Endothelial cell of umbilical vein (primary cell): ENCODE measurements around the gene IL36G. TPM values are rescaled to one million over a fixed set of nuclear protein-coding genes. Genes with fewer than 3 reads are reported as not detected.

Source experiments
- BruUV-seq: library from RNA; stranded (reverse); fragments of 400-500 nt; replicated peaks from 2 replicates; lab custom pipeline; 2021; lab: Mats Ljungman, UMichigan
- CTCF ChIA-PET: fragments of 300-600, 350-600 bp; sonication (Branson Sonifier 250); formaldehyde crosslinking; loops from one replicate; lab custom pipeline; 2021; ENCODE audit warnings: antibody characterized with exemption, inconsistent platforms; lab: Charles Lee
- POLR2A ChIA-PET: fragments of 300-600, 350-600 bp; sonication (Branson Sonifier 250); formaldehyde crosslinking; loops from one replicate; lab custom pipeline; 2021; ENCODE audit warnings: antibody characterized with exemption, inconsistent platforms; lab: Charles Lee
- DNase-seq: peaks from one replicate; pipeline ENCODE4 v3.0.0-alpha.2; 2011; ENCODE audit warnings: low read depth, low spot score
- FAIRE-seq: peaks from 2 replicates; lab custom pipeline; 2011; peaks lifted over from hg19 to GRCh38; lab: Jason Lieb, UNC
- H2AFZ ChIP-seq: 2 replicates; pipeline ENCODE4 v1.6.0; 2012; ENCODE audit warnings: low read depth, low read length, control low read depth, inconsistent platforms
- H3K27ac ChIP-seq: 2 replicates; pipeline ENCODE4 v1.5.1; 2011; ENCODE audit warnings: low read depth, mild to moderate bottlenecking, control low read depth, low read length, moderate library complexity; ENCODE audit not compliant: insufficient read depth
- H3K27me3 ChIP-seq, 2 experiments: 2 replicates each; pipeline versions ENCODE4 v1.6.0 to v1.6.1; 2011; ENCODE audit warnings: low read length in 2 of 2, mixed read lengths in 1 of 2; ENCODE audit not compliant: control insufficient read depth in 2 of 2, insufficient read depth in 2 of 2
- H3K36me3 ChIP-seq, 2 experiments: 2 replicates in 1 of 2; 3 replicates in 1 of 2; pipeline ENCODE4 v1.5.1; 2011; ENCODE audit warnings: low read length in 2 of 2, mild to moderate bottlenecking in 1 of 2, moderate library complexity in 1 of 2; ENCODE audit not compliant: control insufficient read depth in 2 of 2, insufficient read depth in 2 of 2; ENCODE audit errors: extremely low read depth in 1 of 2
- H3K4me1 ChIP-seq: 3 replicates; pipeline ENCODE4 v1.5.1; 2011; ENCODE audit warnings: mild to moderate bottlenecking, low read length; ENCODE audit not compliant: control insufficient read depth, insufficient read depth; ENCODE audit errors: extremely low read depth
- H3K4me2 ChIP-seq: 2 replicates; pipeline ENCODE4 v1.6.1; 2011; ENCODE audit warnings: low read length, control low read depth, mixed read lengths; ENCODE audit not compliant: insufficient read depth
- H3K4me3 ChIP-seq, 3 experiments: fragments of 200-600 bp in 1 of 3; sonication (generic), shearing (Covaris generic) in 1 of 3; replicated peaks in 1 of 3; 2 replicates each; pipeline ENCODE4 v1.5.1; 2011 to 2016; ENCODE audit warnings: control low read depth in 3 of 3, low read length in 3 of 3, mild to moderate bottlenecking in 2 of 3, inconsistent platforms in 1 of 3, low read depth in 1 of 3, moderate library complexity in 1 of 3; ENCODE audit not compliant: insufficient read depth in 1 of 3
- H3K79me2 ChIP-seq: 2 replicates; pipeline ENCODE4 v1.6.0; 2012; ENCODE audit warnings: low read length, inconsistent platforms; ENCODE audit not compliant: control insufficient read depth, insufficient read depth
- H3K9ac ChIP-seq: replicated peaks from 2 replicates; pipeline ENCODE3; 2011; ENCODE audit warnings: low read length, control low read depth; ENCODE audit not compliant: insufficient read depth; ENCODE audit errors: extremely low read depth
- H3K9me1 ChIP-seq: replicated peaks from 3 replicates; pipeline ENCODE4 v1.6.0; 2011; ENCODE audit warnings: mild to moderate bottlenecking, low read length; ENCODE audit not compliant: control insufficient read depth, insufficient read depth; ENCODE audit errors: extremely low read depth
- H3K9me3 ChIP-seq: replicated peaks from 2 replicates; pipeline ENCODE4 v1.5.1; 2012; ENCODE audit warnings: low read length, inconsistent platforms; ENCODE audit not compliant: control insufficient read depth, insufficient read depth
- H4K20me1 ChIP-seq: replicated peaks from 2 replicates; pipeline ENCODE3; 2011; ENCODE audit warnings: mild to moderate bottlenecking, low read length; ENCODE audit not compliant: control insufficient read depth, insufficient read depth; ENCODE audit errors: extremely low read depth
- EZH2 ChIP-seq: IDR thresholded peaks from 2 replicates; pipeline ENCODE4 v1.6.1; 2012; ENCODE audit warnings: borderline replicate concordance, low read depth, mild to moderate bottlenecking, moderate library complexity, low read length, inconsistent platforms; ENCODE audit not compliant: severe bottlenecking
- FOS ChIP-seq: IDR thresholded peaks from 2 replicates; pipeline ENCODE4 v1.6.1; 2011; ENCODE audit warnings: mild to moderate bottlenecking, low read length, moderate library complexity, borderline replicate concordance; ENCODE audit not compliant: insufficient read depth
- GATA2 ChIP-seq: IDR thresholded peaks from 2 replicates; pipeline ENCODE4 v1.7.0; 2011; ENCODE audit warnings: low read depth, mild to moderate bottlenecking, moderate library complexity, mixed read lengths, low read length; ENCODE audit not compliant: insufficient read length, insufficient read depth
- JUN ChIP-seq: IDR thresholded peaks from 2 replicates; pipeline ENCODE4 v1.6.1; 2011; ENCODE audit warnings: borderline replicate concordance, low read depth; ENCODE audit not compliant: insufficient read length, insufficient read depth
- MYC ChIP-seq: IDR thresholded peaks from one replicate; pipeline ENCODE4 v1.6.1; 2011; ENCODE audit warnings: mild to moderate bottlenecking, low read depth, low read length
- POLR2A ChIP-seq: IDR thresholded peaks from 2 replicates; pipeline ENCODE4 v1.6.1; 2012; ENCODE audit warnings: low read depth, mild to moderate bottlenecking, control low read depth, low read length
- POLR2AphosphoS5 ChIP-seq: IDR thresholded peaks from 2 replicates; pipeline ENCODE4 v1.6.1; 2012; ENCODE audit warnings: low read depth, mild to moderate bottlenecking, control low read depth, low read length, moderate library complexity; ENCODE audit not compliant: insufficient read depth
- dilution Hi-C: fragments of 300-500 bp; cut with MboI; formaldehyde crosslinking; loops from one replicate; pipeline ENCODE4 v1.15.0; 2019; ENCODE audit warnings: low sequenced_read_pairs; ENCODE audit not compliant: extremely low pct_ligation_motif_present
- intact Hi-C: fragments of 100-400 bp; cut with micrococcal nuclease; formaldehyde crosslinking; loops from one replicate; pipeline ENCODE4 v1.10.0; 2022
- polyA plus RNA-seq, 4 experiments: library from polyadenylated mRNA; depleted of rRNA in 3 of 4; stranded (reverse) in 3 of 4; unstranded in 1 of 4; fragments of >200 nt; gene quantifications; 2 replicates each; pipeline versions ENCODE4 v1.2.1 to v1.2.3, GENCODE V29; 2011 to 2012; ENCODE audit warnings: missing spikeins in 1 of 4
- total RNA-seq: library from RNA; stranded (reverse); gene quantifications from 2 replicates; pipeline ENCODE4 v1.2.3, GENCODE V29; 2021
- TF ChIP-seq, protein P1 (sequence below), 2 donors: IDR thresholded peaks; 1 replicate in 1 of 2; 2 replicates in 1 of 2; pipeline ENCODE4 v1.5.1; 2011; ENCODE audit warnings: low read length in 2 of 2, mild to moderate bottlenecking in 2 of 2, moderate library complexity in 2 of 2, control low read depth in 1 of 2, inconsistent platforms in 1 of 2, low read depth in 1 of 2; ENCODE audit not compliant: insufficient read depth in 1 of 2; ENCODE audit errors: extremely low read depth in 1 of 2
- TF ChIP-seq, protein P2 (sequence below): IDR thresholded peaks from 2 replicates; pipeline ENCODE4 v1.6.1; 2011; ENCODE audit not compliant: insufficient read depth, insufficient read length

Gene IL36G
- total and polyA plus RNA-seq, 2 donors (not counting 3 experiments of a cell fraction or from before 2014, with no cell fraction given): not detected

GRCh38 chr2:112972423-112973086 is 5.3 kb upstream of the IL36G start:
- Histone ChIP-seq H3K27ac (no peak overlapping the region), H4K20me1 (no peaks in the 10 kb centered on the region), H3K79me2 (no peaks in the 10 kb centered on the region), H3K4me1 (no peaks in the 10 kb centered on the region), H3K9ac (no peak overlapping the region), H3K27me3 (peaks cover 8 to 11% of the 10 kb centered on the region in 2 experiments), H3K4me3 (no peak overlapping the region), H3K9me1 (no peaks in the 10 kb centered on the region), H3K36me3 (no peaks in the 10 kb centered on the region), H2AFZ (no peak overlapping the region), H3K4me2 (no peak overlapping the region), H3K9me3 (no peaks in the 10 kb centered on the region)
- POLR2A ChIA-PET: no interaction called here
- FAIRE-seq (no peak), DNase-seq (no peak)
- TF ChIP-seq POLR2AphosphoS5 (no peak), JUN (no peak)
- TF ChIP-seq, protein P1, sequence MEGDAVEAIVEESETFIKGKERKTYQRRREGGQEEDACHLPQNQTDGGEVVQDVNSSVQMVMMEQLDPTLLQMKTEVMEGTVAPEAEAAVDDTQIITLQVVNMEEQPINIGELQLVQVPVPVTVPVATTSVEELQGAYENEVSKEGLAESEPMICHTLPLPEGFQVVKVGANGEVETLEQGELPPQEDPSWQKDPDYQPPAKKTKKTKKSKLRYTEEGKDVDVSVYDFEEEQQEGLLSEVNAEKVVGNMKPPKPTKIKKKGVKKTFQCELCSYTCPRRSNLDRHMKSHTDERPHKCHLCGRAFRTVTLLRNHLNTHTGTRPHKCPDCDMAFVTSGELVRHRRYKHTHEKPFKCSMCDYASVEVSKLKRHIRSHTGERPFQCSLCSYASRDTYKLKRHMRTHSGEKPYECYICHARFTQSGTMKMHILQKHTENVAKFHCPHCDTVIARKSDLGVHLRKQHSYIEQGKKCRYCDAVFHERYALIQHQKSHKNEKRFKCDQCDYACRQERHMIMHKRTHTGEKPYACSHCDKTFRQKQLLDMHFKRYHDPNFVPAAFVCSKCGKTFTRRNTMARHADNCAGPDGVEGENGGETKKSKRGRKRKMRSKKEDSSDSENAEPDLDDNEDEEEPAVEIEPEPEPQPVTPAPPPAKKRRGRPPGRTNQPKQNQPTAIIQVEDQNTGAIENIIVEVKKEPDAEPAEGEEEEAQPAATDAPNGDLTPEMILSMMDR (IDR thresholded peaks at IDR 0.05; ENCODE audit: extremely low read depth in 1 of 2, insufficient read depth in 1 of 2, low read depth in 1 of 2, low read length in 2 of 2): no peak
- TF ChIP-seq, protein P2, sequence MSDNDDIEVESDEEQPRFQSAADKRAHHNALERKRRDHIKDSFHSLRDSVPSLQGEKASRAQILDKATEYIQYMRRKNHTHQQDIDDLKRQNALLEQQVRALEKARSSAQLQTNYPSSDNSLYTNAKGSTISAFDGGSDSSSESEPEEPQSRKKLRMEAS: no peak
- dilution Hi-C loops (no loop called here), intact Hi-C loops (no loop called here)
- BruUV-seq: no TSS peak
- CTCF ChIA-PET: no interaction called here

DNA sequence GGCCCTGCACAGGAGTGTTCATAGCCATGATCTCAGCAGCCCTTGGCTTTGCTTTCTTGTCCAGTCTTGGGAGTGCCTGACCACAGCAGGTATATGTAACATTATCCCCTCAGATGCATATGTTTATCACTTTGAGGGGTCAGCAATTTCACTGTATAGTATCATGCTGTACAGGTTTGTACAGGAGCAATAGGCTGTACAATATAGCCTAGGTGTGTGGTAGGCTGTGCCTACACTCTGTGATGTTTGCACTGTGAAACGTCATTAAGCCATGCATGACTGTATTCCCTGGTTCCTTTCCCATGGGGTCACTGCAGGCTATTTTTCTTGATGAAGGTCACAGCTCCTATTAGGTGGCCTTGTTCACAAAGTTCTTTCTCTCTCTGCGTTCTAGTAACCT is 4.7 kb upstream of the IL36G start:
- Histone ChIP-seq H3K27me3 (peaks cover 8 to 9% of the 10 kb centered on the region in 2 experiments), H3K36me3 (no peaks in the 10 kb centered on the region), H2AFZ (no peak overlapping the region), H4K20me1 (no peaks in the 10 kb centered on the region), H3K9ac (no peak overlapping the region), H3K4me3 (no peak overlapping the region), H3K9me1 (no peaks in the 10 kb centered on the region), H3K79me2 (no peaks in the 10 kb centered on the region), H3K9me3 (no peaks in the 10 kb centered on the region), H3K4me2 (no peak overlapping the region), H3K27ac (no peak overlapping the region), H3K4me1 (no peaks in the 10 kb centered on the region)
- ChIA-PET CTCF (no interaction called here), POLR2A (no interaction called here)
- FAIRE-seq (no peak), DNase-seq (no peak)
- dilution Hi-C loops: no loop called here
- TF ChIP-seq FOS: no peak
- TF ChIP-seq JUN: no peak
- TF ChIP-seq EZH2: no peak
- no peak for TF ChIP-seq MYC
- no peak for TF ChIP-seq GATA2
- TF ChIP-seq POLR2A: no peak
- no TSS peak for BruUV-seq
- intact Hi-C loops: no loop called here
